HG03565 (cell line): ENCODE results near the gene CPSF7.
"Not testable (repeated sequence)": the region's sequence is repeated elsewhere in the genome, so short reads cannot be mapped to it uniquely, and the experiment has no call there.

Source experiments
- ATAC-seq: cut with Tn5 transposase; IDR thresholded peaks from one replicate; pipeline ENCODE4 v1.9.1; 2021; ENCODE audit warnings: mild to moderate bottlenecking, moderate library complexity; ENCODE audit not compliant: unreplicated experiment

The CPSF7 gene, protein sequence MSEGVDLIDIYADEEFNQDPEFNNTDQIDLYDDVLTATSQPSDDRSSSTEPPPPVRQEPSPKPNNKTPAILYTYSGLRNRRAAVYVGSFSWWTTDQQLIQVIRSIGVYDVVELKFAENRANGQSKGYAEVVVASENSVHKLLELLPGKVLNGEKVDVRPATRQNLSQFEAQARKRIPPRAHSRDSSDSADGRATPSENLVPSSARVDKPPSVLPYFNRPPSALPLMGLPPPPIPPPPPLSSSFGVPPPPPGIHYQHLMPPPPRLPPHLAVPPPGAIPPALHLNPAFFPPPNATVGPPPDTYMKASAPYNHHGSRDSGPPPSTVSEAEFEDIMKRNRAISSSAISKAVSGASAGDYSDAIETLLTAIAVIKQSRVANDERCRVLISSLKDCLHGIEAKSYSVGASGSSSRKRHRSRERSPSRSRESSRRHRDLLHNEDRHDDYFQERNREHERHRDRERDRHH

DNA sequence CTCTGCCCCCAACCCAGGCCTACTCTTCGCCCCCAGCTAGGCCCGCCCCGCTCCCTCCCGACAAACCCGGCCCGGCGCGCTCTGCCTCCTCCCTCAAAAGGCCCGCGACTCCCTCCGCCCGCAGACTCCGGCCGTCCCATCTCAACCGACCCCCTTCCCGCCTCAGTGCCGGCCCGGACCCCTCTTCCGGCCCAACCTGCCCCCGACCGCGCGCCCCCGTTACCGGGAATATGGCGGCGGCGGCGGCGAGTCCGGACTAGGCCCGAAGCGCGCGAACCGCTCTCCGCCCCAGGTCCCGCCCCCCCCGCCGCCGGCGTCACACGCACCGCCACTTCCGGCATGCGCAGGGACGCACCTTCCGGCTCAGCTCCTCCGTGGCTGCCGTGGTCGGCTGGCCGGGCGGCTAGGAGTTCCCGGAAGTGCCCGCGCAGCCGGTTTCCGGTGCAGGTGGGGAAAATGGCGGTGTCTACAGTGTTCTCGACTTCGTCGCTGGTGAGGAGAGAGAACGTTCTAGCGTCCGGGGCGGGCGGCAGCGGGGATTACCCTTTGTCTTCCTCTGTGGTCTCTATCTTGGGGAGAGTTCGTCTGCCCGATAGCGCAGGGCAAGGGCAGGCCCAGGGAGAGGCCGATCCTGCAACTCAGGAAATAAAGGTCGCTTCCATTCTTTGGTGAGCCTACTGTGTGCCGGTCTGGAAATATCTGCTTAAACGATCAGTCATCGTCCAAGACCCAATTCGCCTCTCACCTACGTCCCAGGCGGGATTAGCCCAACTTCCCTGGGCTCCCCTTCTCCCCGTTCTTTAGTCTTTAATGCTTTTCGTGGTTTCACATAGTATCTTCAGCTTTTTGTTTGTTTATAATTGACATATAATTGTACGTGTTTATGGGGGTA, at the start of gene CPSF7, which contains the start of gene SDHAF2:
CPSF7 (minus strand) TSS at position 285 of the 892 bp plus-strand sequence. CDS start 740 bp downstream, outside the sequence.
SDHAF2 (plus strand) TSS at position 434 of the 892 bp plus-strand sequence; CDS start at position 457, 23 bp downstream.
- peak; percentile 93 for ATAC-seq

DNA sequence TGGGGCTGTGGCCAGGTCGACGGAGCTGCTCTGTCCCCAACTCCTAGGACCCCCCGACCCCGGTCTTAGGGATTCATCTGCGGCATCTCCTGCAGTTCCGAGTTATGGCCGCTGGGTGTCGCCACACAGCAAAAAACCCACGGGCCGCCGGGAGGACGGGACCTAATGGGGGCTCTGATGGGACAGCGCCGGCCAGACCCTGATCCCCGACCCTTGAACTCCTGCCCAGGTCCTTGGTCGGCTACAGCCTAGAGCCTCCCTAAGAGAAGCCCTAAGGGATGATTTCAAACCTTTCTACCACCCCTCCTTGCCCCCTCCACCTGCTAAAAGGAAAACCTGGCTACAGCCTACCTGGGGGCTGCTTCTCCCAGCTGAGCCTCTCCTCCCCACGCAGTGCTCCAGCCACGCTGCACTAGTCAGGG, 48.0 kb upstream of the CPSF7 start:
- no peak for ATAC-seq

DNA sequence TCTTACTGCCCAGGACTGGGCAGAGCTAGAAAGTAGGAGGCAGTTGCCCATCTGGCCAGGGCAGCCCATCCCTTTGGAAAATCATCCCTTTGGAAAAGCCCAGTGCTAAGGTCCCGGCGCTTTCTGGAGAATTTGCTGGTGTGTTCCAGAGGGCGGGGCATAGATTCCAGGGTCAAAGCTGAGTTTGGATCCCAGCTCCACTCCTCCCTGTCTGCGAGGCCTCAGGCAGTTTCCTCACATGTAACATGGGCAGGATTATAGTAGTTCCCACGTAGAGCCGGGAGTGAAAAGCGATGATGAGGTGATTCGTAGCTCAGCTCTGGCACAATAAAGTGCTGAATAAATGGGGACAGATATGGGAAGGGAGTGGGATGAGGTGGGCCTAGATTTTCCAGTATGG, 47.4 kb upstream of the CPSF7 start:
- ATAC-seq, result no peak

DNA sequence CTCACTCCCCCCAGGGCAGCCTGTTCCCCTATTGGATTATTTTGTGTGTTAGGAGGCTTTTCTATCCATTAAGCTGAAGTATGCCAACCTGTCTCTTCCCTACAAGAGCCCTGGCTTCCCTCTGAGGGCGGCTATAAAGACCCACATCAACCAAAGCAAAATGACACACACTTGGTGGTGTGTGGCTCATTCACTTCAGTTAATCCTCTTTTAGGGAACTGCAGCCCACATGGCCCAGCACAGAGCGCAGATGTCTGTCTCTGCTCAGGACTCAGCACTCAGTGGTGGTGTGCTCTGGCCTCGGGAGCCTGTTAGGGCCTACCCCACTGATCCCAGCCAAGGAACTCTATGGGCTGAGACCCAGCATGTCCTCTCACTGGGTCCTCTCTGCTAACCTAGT, 46.6 kb upstream of the CPSF7 start:
- no peak for ATAC-seq

DNA sequence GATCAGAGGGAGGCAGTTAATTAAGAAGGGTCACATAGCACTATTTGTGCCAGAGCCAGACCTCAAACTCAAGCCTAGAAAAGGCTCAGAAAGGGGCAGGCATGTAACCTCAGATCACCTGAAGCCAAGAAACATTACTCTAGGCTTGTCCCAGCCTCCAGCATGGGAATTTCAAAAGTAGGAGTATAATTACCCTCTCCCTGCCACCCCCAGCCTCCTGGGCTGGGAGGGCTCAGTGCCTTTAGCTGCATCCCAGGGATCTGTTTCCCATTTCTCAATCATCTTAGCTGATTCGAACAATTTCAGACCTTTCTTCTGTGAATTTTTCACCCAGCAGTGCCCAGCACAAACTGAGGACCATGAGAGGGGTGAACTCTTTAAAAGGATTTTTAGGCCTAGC, 45.7 kb upstream of the CPSF7 start:
- no peak for ATAC-seq

DNA sequence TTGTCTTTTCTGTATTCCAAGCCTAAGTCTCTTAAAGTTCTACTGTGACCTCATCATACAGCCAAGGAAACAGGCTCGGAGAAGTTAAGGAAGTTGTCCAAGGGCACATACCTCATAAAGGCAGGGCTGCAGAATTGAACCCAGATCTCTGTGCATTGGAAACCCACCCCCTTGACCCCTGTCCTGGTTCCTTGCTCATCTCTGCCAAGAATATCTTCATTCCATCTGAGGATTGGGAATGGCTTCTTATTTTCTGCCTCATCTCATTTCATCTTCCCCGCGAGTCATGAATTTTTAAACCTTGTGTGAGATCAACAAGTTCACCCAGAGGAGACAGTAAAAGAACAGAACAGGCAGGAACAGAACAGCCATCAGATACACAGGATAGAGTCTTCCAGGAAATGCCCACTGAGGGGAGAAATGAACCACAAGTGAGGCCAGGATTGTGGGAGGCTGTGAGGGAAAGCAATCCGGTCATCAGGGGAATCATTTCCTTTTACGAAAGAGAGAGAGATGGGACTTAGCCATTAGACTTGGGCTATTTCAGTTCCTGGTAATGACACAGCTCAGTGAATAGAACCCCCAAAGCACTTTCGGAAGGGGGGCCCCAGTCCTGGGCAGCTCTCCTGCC, 44.4 kb upstream of the CPSF7 start:
- ATAC-seq, result no peak

DNA sequence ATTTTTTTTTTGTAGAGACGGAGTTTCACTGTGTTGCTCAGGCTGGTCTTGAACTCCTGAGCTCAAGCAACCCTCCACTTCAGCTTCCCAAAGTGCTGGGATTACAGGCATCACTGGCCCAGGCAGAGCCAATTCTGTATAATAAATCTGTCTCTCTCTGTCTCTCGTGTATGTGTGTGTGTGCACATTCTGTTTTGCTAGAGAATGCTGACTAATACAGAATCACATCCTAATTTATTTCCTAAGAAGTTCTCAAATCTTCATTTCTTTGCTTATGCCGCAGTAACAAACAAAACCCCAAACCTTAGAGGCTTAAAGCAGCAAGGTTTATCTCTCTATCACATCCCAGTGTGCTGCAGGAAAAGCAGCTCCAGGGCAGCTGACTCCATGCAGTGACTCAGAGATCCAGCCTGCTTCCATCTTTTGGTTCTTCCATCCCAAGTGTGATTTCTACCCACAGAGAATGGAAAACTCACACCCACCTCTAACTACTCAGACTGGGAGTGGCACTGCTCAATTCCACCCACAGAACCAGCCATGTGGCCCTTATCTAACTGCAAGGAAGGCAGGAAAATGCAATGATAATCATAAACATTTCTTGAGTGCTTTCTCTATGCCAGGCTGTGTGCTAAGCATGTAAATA, 43.7 kb upstream of the CPSF7 start:
- no peak for ATAC-seq

DNA sequence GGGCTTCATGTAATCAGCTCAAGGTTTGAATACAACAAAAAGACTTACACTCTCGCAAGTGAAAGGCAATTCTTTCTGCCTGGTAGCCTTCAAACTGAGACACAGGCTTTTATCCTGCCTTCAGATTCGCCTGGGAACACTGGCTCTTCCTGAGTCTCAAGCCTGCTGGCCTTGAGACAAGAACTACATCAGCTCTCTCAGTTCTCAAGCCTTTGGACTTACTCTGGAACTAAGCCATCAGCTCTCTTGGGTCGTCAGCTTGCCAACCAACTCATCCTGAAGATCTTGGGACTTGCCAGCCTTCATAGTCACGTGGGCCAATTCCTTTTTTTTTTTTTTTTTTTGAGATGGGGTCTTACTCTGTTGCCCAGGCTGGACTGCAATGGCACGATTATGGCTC, 43.1 kb upstream of the CPSF7 start:
- no peak for ATAC-seq

DNA sequence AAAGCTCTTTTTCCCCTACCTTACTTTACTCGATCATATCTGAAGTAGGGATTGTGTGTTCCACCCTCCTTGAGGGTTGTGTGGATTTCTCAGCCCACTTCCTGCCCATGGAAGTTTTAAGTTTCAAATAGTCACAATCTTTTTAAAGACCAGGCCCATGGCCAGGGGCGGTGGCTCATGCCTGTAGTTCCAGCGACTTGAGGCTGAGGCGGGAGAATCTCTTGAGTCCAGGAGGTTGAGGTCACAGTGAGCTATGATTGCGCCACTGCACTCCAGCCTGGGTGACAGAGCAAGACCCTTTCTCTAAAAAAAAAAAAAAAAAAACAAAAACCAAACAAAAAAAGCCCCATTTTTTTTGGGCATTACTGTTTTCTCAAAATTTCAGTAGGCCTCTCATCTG, 42.5 kb upstream of the CPSF7 start:
- ATAC-seq, result no peak

DNA sequence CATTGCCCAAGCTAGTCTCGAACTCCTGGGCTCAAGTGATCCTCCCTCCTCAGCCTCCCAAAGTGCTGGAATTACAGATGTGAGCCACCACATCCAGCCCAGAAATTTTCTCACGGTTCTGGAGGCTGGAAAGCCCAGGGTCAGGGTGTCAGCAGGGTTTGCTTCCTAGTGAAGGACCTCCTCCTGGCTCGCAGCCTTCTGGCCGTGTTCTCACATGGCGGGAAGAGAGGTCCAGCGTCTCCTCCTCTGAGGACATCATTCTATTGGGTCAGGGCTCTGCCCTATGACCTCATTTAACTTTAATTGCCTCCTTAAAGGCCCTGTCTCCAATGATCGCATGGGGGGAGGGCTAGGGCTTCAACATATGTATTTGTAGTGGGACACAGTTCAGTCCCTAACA, 38.2 kb upstream of the CPSF7 start:
- ATAC-seq, result no peak

DNA sequence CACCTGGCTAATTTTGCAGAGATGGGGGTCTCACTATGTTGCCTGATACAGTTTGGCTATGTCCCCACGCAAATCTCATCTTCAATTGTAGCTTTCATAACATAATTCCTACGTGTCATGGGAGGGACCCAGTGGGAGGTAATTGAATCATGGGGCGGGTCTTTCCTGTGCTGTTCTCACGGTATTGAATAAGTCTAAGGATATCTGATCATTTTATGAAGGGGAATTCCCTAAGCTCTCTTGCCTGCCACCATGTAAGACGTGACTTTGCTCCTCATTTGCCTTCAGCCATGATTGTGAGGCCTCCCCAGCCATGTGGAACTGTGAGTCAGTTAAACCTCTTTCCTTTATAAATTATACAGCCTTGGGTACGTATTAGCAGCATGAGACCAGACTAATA, 37.8 kb upstream of the CPSF7 start:
- ATAC-seq, result not testable (repeated sequence)

DNA sequence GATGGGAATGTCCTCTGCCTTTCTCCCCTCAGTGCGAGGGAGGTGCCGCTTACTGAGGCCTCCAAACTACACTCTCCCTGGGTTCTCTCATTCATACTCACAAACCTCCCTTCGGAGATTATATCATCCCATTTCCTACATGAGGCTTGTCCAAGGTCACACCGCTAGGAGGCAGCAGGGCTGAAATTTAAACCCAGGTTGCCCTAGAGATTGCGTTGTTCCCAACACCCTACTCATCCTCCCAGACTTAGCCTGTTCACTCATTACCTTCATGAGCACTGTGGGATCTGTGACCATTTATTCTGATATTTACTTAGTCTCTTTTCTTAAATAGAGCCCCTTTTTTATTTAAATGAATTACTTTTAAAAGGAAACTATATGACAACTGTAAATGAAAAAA, 31.2 kb upstream of the CPSF7 start:
- no peak for ATAC-seq

DNA sequence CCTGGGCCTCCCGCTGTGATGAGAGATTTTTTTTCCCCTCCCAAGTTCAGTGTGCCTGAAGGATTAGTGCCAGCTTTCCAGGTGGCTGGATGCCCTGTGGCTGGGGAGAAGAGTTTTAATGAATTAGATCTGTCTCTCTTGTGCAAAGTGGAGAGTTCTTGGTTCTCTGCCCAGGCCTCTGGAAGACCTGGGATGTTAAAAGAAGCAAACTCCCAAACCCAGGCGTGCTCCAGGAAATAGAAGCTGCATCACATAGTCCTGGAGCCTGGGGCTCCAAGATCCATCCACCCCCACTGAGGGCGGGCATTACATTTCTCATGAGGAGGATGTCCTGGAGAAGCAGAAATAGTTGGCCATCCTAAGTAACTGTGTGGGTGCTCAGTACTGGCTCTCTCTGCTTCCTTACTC, 30.7 kb upstream of the CPSF7 start:
- ATAC-seq, result no peak

DNA sequence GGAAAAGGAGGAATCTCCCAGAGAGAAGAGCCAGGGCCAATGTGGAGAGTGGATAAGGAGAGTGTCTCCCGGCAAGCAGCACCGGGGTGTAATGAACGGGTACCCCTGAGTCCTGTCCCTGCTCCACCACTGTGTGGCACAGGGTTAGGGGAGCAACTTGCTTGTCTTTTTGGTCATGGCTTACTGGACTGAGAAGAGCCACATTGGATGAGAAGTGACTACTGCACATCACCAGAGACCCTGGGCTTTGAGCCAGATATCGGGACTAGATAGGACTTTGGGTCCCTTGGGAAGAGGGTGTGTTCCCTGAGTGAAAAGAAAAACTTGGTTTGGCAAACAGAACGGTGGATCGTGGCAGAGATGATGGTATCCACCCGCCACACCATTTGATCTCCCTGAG, 24.7 kb upstream of the CPSF7 start:
- ATAC-seq, result no peak

DNA sequence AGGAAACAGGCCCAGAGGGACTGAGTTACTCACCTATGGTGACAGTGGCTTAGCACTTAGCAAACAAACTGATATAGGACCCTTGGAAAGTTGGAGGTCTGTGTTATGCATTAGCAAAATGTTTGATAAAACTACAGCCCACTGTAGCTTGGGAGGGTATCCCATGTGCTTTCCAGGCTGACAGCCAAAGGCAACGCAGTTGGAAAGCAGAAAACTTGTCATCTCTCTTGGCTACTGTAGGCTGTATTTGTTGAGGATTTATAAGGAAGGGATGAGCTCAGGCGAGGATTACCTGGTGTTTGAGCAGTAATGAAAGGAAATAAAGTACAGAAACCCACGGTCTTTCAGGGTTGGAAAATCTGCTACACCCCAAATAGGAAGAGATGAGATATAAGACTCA, 23.9 kb upstream of the CPSF7 start:
- no peak for ATAC-seq

DNA sequence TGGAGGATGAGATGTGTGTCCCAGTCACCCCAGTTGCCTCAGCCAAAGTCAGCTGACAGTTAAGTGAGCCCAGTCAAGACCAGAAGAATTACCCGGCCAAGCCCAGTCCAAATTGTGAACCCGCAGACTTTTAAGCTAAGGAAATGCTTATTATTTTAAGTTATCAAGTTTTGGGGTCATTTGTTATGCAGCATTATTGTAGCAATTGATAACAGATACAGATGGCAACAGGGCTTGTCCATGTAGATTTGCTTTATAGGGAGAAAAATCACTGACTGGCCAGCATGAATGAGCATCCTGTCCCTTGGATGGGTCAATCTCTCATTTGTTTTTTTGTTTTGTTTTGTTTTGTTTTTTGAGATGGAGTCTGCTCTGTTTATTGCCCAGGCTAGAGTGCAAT, 23.1 kb upstream of the CPSF7 start:
- no peak for ATAC-seq

DNA sequence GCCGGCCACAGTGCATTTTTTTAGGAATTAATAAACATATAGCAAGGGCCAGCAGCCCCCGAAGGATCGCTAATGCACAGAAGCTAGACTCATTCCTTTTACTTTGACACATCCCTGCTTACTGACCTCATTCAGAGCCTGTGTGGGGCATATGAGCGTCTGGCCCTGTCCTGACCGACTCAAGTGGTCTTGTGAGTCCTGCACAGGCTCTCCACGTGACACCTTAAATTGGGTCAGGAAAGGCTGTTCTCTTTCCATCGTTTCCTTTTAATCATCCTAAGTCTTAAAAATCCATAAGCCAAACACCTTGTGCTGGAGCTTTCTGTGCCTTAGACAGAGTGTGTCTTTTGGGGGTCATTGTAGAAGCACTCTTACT, 18.8 kb upstream of the CPSF7 start:
- no peak for ATAC-seq

DNA sequence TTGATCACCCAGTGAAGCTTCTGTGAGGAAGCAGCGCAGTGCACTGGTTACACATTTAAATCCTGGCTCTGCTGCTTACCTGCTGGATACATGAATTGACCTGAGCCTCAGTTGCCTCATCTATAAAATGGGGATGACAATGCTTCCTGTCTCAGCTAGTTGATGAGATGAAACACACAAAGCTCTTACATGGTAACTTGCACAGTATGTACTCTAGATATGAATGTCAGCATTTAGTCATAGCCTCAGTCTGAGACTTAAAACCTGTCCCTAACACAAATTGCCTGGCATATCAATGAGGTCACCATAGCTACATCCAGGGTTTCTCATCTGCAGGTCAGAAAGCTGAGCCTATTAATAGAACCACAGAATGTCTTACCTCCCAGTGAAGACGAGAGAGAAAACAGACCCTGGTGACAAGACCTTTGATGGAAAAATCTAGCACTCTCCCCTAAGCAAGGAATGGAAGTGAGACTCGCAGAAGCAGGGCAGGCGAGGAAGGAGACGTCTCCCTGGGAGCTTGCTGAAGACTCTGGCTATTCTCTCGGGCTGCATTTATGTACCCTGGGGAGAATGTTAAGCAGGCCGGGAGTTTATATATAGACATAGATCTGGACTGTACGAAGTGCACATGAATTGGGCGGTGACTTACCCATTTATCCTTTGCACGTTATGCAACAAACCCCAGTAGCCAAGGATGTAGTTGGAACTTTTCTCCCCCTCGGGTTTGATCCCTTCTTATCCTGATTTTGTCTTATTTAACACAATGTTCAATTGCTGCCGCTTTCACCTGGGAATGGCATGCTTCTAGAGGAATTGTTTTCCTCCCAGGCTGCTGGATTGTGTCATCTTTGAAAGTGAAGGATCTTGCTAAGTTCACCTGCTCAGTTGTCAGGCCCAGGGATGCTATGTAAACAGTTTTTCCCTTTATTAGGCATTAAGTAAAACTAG, 18.1 kb upstream of the CPSF7 start:
- ATAC-seq, result no peak

DNA sequence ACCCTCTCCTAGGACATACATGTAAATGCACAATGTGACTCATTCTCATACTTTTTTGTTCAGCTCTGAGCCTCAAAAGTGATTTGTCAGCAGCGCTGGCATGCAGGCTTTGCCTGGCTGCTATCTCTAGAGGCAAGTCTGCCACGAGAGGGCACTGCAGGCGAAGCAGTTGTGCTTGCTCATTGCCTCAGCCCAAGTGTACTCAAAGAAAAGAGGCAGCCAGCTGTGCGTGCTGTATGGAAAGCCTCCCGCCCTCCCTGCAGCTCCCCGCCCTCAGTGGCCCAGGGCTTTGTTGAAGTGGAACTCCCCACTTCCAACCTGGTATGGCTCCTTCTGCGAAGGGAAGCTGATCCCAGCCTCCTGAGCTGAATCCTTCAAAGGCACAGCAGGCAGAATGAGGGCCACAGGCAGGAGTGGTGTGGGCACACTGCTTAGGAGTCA, 16.5 kb upstream of the CPSF7 start:
- peak; percentile 72 for ATAC-seq

DNA sequence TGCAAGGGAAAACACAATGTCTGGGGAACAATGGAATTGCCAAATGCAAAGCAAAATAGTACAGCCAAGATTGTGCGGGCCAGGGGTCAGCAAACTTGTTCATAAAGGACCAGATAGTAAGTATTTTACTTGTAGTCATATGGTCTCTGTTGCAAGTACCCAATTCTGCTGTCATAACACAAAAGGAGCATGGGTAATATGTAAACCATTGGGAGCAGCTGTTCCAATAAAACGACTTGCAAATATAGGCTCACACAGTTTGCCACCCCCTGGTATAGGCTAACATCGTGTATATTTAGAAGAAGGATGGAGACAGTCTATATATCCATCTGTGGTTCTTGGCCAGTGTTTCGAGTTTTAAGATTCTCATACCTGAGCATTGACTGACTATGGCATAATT, 15.7 kb upstream of the CPSF7 start:
- ATAC-seq, result no peak
